Stimulated activated CD8-positive, alpha-beta memory T cell treated with anti-CD3 and anti-CD28 coated beads, Interleukin-4, amount 100 ng/mL, for 4 hours (primary cell): ENCODE measurements around the gene FRRS1L.

Source experiments
- DNase-seq, 2 donors: peaks; one replicate each; pipeline ENCODE4 v3.0.0-alpha.2; 2020; ENCODE audit warnings: low read depth in 2 of 2, low spot score in 1 of 2

Gene FRRS1L

GRCh38 chr9:109176963-109177362 is 9.9 kb upstream of the FRRS1L start:
- DNase-seq, result no peak

- DNase-seq, result no peak
These were observed 9.3 kb upstream of the FRRS1L start for GRCh38 chr9:109176386-109176785.

GRCh38 chr9:109172935-109173334 is 5.9 kb upstream of the FRRS1L start:
- DNase-seq, result no peak

- no peak for DNase-seq
These were observed 4.9 kb upstream of the FRRS1L start for GRCh38 chr9:109171926-109172325.

- DNase-seq, result no peak
These were observed 1.1 kb upstream of the FRRS1L start for GRCh38 chr9:109168170-109168569.

- DNase-seq, result no peak
These were observed 667 bp upstream of the FRRS1L start for GRCh38 chr9:109167716-109168115.

GRCh38 chr9:109166171-109166770 is 778 bp downstream of the FRRS1L start:
- DNase-seq, result no peak

- DNase-seq, result no peak
These were observed 3.0 kb downstream of the FRRS1L start for GRCh38 chr9:109164042-109164441.

- DNase-seq, result no peak
These were observed 3.9 kb downstream of the FRRS1L start for GRCh38 chr9:109163194-109163593.

- no peak for DNase-seq
These were observed 4.4 kb downstream of the FRRS1L start for GRCh38 chr9:109162677-109163076.

GRCh38 chr9:109161471-109161870 is 5.6 kb downstream of the FRRS1L start:
- no peak for DNase-seq

- no peak for DNase-seq
These were observed 7.5 kb downstream of the FRRS1L start for GRCh38 chr9:109159583-109159982.

- DNase-seq, result no peak
These were observed 8.4 kb downstream of the FRRS1L start for GRCh38 chr9:109158651-109159050.

GRCh38 chr9:109156708-109157107 is 10.3 kb downstream of the FRRS1L start:
- no peak for DNase-seq

GRCh38 chr9:109150925-109151545 is 16.0 kb downstream of the FRRS1L start:
- no peak for DNase-seq

- no peak for DNase-seq
These were observed 17.3 kb downstream of the FRRS1L start for GRCh38 chr9:109149722-109150121.

GRCh38 chr9:109149089-109149488 is 18.0 kb downstream of the FRRS1L start:
- no peak for DNase-seq

- DNase-seq, result no peak
These were observed 22.0 kb downstream of the FRRS1L start for GRCh38 chr9:109145051-109145450.

GRCh38 chr9:109143881-109144562 is 23.0 kb downstream of the FRRS1L start:
- no peak for DNase-seq

- DNase-seq, result no peak
These were observed 25.7 kb downstream of the FRRS1L start for GRCh38 chr9:109141375-109141774.

- no peak for DNase-seq
These were observed 27.2 kb downstream of the FRRS1L start for GRCh38 chr9:109139851-109140250.

- no peak for DNase-seq
These were observed 28.6 kb downstream of the FRRS1L start for GRCh38 chr9:109138421-109138820.

GRCh38 chr9:109134167-109134578 is 32.9 kb downstream of the FRRS1L start:
- DNase-seq, result no peak
